Measurements from ENCODE around the gene PLEKHM2. TPM values are rescaled to one million over a fixed set of nuclear protein-coding genes. Genes with fewer than 3 reads are reported as not detected.

The PLEKHM2 gene
- total RNA-seq, 1 experiment from 2014 or later = 53.9 TPM

GRCh38 chr1:15727021-15727420, 42.9 kb downstream of the PLEKHM2 start:
- Histone ChIP-seq H3K4me1 (ENCODE audit: insufficient read depth, low read length, poor library complexity, severe bottlenecking) (no peaks in the 10 kb centered on the region), H3K27ac (ENCODE audit: low read depth, low read length, poor library complexity, severe bottlenecking) (no peak overlapping the region), H3K27me3 (replicated peaks; ENCODE audit: insufficient read depth, low read depth, low read length, poor library complexity) (no peaks in the 10 kb centered on the region), H3K9me3 (ENCODE audit: low read depth, low read length, poor library complexity, severe bottlenecking) (no peaks in the 10 kb centered on the region), H3K36me3 (ENCODE audit: insufficient read depth, low read length, poor library complexity, severe bottlenecking) (peaks cover 26% of the 10 kb centered on the region), H3K4me3 (ENCODE audit: low read depth, low read length, poor library complexity, severe bottlenecking) (no peak overlapping the region)
- TF ChIP-seq CTCF (conservative IDR thresholded peaks at IDR 0.05; ENCODE audit: low read depth, low read length) = no peak
- TF ChIP-seq EZH2 (IDR thresholded peaks at IDR 0.05; ENCODE audit: borderline replicate concordance, low read depth, low read length, poor library complexity, severe bottlenecking) = no peak
- no peak for DNase-seq (ENCODE audit: low spot score)
- BruUV-seq (replicated peaks) = no TSS peak
- ChIA-PET POLR2A (ENCODE audit: low non-redundant PET) (no interaction called here), CTCF (interaction anchor here (0.5 kb wide), 1 partner anchor 122 kb away, joined by 10 read pairs; no protein-coding TSS in a partner anchor)
- intact Hi-C loops (cut with micrococcal nuclease; ENCODE audit: unreplicated experiment) = no loop called here

- no peaks in the 10 kb centered on the region for H3K4me1 ChIP-seq (ENCODE audit: insufficient read depth, low read length, poor library complexity, severe bottlenecking)
- H3K27me3 ChIP-seq (replicated peaks; ENCODE audit: insufficient read depth, low read depth, low read length, poor library complexity) = no peaks in the 10 kb centered on the region
- ChIA-PET POLR2A (ENCODE audit: low non-redundant PET) (no interaction called here), CTCF (interaction anchor here (0.5 kb wide), 1 partner anchor 122 kb away, joined by 10 read pairs; no protein-coding TSS in a partner anchor)
- H3K36me3 ChIP-seq (ENCODE audit: insufficient read depth, low read length, poor library complexity, severe bottlenecking) = peaks cover 26% of the 10 kb centered on the region
- H3K4me3 ChIP-seq (ENCODE audit: low read depth, low read length, poor library complexity, severe bottlenecking) = no peak overlapping the region
- no TSS peak for BruUV-seq (replicated peaks)
- H3K9me3 ChIP-seq (ENCODE audit: low read depth, low read length, poor library complexity, severe bottlenecking) = no peaks in the 10 kb centered on the region
- DNase-seq (ENCODE audit: low spot score) = no peak
- intact Hi-C loops (cut with micrococcal nuclease; ENCODE audit: unreplicated experiment) = no loop called here
- H3K27ac ChIP-seq (ENCODE audit: low read depth, low read length, poor library complexity, severe bottlenecking) = no peak overlapping the region
- no peak for TF ChIP-seq CTCF (conservative IDR thresholded peaks at IDR 0.05; ENCODE audit: low read depth, low read length)
- TF ChIP-seq EZH2 (IDR thresholded peaks at IDR 0.05; ENCODE audit: borderline replicate concordance, low read depth, low read length, poor library complexity, severe bottlenecking) = no peak
These were observed 43.3 kb downstream of the PLEKHM2 start for GRCh38 chr1:15727424-15727823.

- Histone ChIP-seq H3K27me3 (replicated peaks; ENCODE audit: insufficient read depth, low read depth, low read length, poor library complexity) (no peaks in the 10 kb centered on the region), H3K4me1 (ENCODE audit: insufficient read depth, low read length, poor library complexity, severe bottlenecking) (no peaks in the 10 kb centered on the region), H3K9me3 (ENCODE audit: low read depth, low read length, poor library complexity, severe bottlenecking) (no peaks in the 10 kb centered on the region), H3K27ac (ENCODE audit: low read depth, low read length, poor library complexity, severe bottlenecking) (no peak overlapping the region), H3K4me3 (ENCODE audit: low read depth, low read length, poor library complexity, severe bottlenecking) (no peak overlapping the region), H3K36me3 (ENCODE audit: insufficient read depth, low read length, poor library complexity, severe bottlenecking) (peaks cover 22% of the 10 kb centered on the region)
- ChIA-PET CTCF (no interaction called here), POLR2A (ENCODE audit: low non-redundant PET) (no interaction called here)
- intact Hi-C loops (cut with micrococcal nuclease; ENCODE audit: unreplicated experiment) = no loop called here
- DNase-seq (ENCODE audit: low spot score) = no peak
- no peak for TF ChIP-seq CTCF (conservative IDR thresholded peaks at IDR 0.05; ENCODE audit: low read depth, low read length)
- no peak for TF ChIP-seq EZH2 (IDR thresholded peaks at IDR 0.05; ENCODE audit: borderline replicate concordance, low read depth, low read length, poor library complexity, severe bottlenecking)
- BruUV-seq (replicated peaks) = no TSS peak
These were observed 43.9 kb downstream of the PLEKHM2 start for GRCh38 chr1:15727866-15728534.

All from A673 (cell line).